Suprapubic skin (tissue), 4 donors: ENCODE data around the gene MICU1. TPM values are rescaled to one million over a fixed set of nuclear protein-coding genes. Genes with fewer than 3 reads are reported as not detected.

ENCODE experiments used
- DNase-seq, 2 donors: peaks; one replicate each; pipeline ENCODE4 v3.0.0-alpha.2; 2019; ENCODE audit warnings: low spot score in 2 of 2
- H3K27ac ChIP-seq: fragments of 200-600 bp; sonication (generic); one replicate; pipeline ENCODE4 v1.5.1; 2019
- H3K27me3 ChIP-seq: fragments of 200-600 bp; sonication (generic); one replicate; pipeline ENCODE4 v1.5.1; 2019
- H3K36me3 ChIP-seq: fragments of 200-600 bp; sonication (generic); one replicate; pipeline ENCODE4 v1.5.1; 2019
- H3K4me1 ChIP-seq: fragments of 200-600 bp; sonication (generic); one replicate; pipeline ENCODE4 v1.5.1; 2019
- H3K4me3 ChIP-seq: fragments of 200-600 bp; sonication (generic); one replicate; pipeline ENCODE4 v1.5.1; 2019; ENCODE audit warnings: mild to moderate bottlenecking
- H3K9me3 ChIP-seq: fragments of 200-600 bp; sonication (generic); one replicate; pipeline ENCODE4 v1.5.1; 2019
- CTCF ChIP-seq, 2 donors: fragments of 200-600 bp in 1 of 2; fragments of 450-650 bp in 1 of 2; sonication (generic) in 1 of 2; IDR thresholded peaks; one replicate each; pipeline ENCODE4 v1.5.1; 2016 to 2019; ENCODE audit warnings: antibody characterized with exemption in 2 of 2, mild to moderate bottlenecking in 1 of 2, moderate library complexity in 1 of 2
- EP300 ChIP-seq: sonication (generic); formaldehyde crosslinking; IDR thresholded peaks from one replicate; pipeline ENCODE4 v1.6.1; 2017; ENCODE audit warnings: antibody characterized with exemption
- POLR2A ChIP-seq, 2 donors: fragments of 450-650 bp; IDR thresholded peaks; one replicate each; pipeline ENCODE4 v1.6.1; 2017; ENCODE audit warnings: antibody characterized with exemption in 2 of 2, mild to moderate bottlenecking in 2 of 2, moderate library complexity in 2 of 2
- POLR2AphosphoS5 ChIP-seq, 3 donors: sonication (generic); formaldehyde crosslinking; IDR thresholded peaks; one replicate each; pipeline ENCODE4 v1.6.1; 2017; ENCODE audit warnings: antibody characterized with exemption in 3 of 3
- WGBS: methylation state at CpG from one replicate; pipeline ENCODE4 v1.1.5; 2018; 5-methylcytosine and 5-hydroxymethylcytosine counted together
- total RNA-seq, 4 donors: library from RNA; depleted of rRNA; stranded (reverse); fragments of >200 nt; gene quantifications; one replicate each; pipeline ENCODE4 v1.1.0, GENCODE V29; 2016

MICU1 gene
- total RNA-seq, 4 donors from 2014 or later: 34.1 to 37.6 (median 35.6) TPM

- no peaks in the 10 kb centered on the region for H3K9me3 ChIP-seq
- H3K36me3 ChIP-seq: no peaks in the 10 kb centered on the region
- no peaks in the 10 kb centered on the region for H3K27me3 ChIP-seq
- DNase-seq: no peak
- TF ChIP-seq POLR2A (IDR thresholded peaks at IDR 0.05): no peak
- no peak for TF ChIP-seq CTCF (IDR thresholded peaks at IDR 0.05)
- TF ChIP-seq EP300: no peak
- no peak for TF ChIP-seq POLR2AphosphoS5 (IDR thresholded peaks at IDR 0.05)
- no peak overlapping the region for H3K4me3 ChIP-seq
- no peaks in the 10 kb centered on the region for H3K4me1 ChIP-seq
- 87% methylated on average over 1 of the region's 1 CpG for WGBS
- no peak overlapping the region for H3K27ac ChIP-seq
These were observed 115.9 kb downstream of the MICU1 start for GRCh38 chr10:72509941-72510340.

- no peaks in the 10 kb centered on the region for H3K4me1 ChIP-seq
- H3K9me3 ChIP-seq: peaks cover 2% of the 10 kb centered on the region
- TF ChIP-seq CTCF (IDR thresholded peaks at IDR 0.05) (no peak), POLR2AphosphoS5 (IDR thresholded peaks at IDR 0.05) (no peak), EP300 (no peak), POLR2A (IDR thresholded peaks at IDR 0.05) (no peak)
- no peak overlapping the region for H3K4me3 ChIP-seq
- no peaks in the 10 kb centered on the region for H3K36me3 ChIP-seq
- 85% methylated on average over 4 of the region's 4 CpGs for WGBS
- H3K27me3 ChIP-seq: no peaks in the 10 kb centered on the region
- no peak overlapping the region for H3K27ac ChIP-seq
- no peak for DNase-seq
These were observed 116.6 kb downstream of the MICU1 start for GRCh38 chr10:72509206-72509799.

GRCh38 chr10:72508033-72508432 lies 117.8 kb downstream of the MICU1 start:
- Histone ChIP-seq H3K9me3 (peaks cover 5% of the 10 kb centered on the region), H3K36me3 (no peaks in the 10 kb centered on the region), H3K4me1 (no peaks in the 10 kb centered on the region), H3K4me3 (no peak overlapping the region), H3K27me3 (no peaks in the 10 kb centered on the region), H3K27ac (no peak overlapping the region)
- TF ChIP-seq EP300 (no peak), CTCF (IDR thresholded peaks at IDR 0.05) (no peak), POLR2AphosphoS5 (IDR thresholded peaks at IDR 0.05) (no peak), POLR2A (IDR thresholded peaks at IDR 0.05) (no peak)
- 71% methylated on average over 2 of the region's 2 CpGs for WGBS
- no peak for DNase-seq

- TF ChIP-seq EP300 (no peak), CTCF (IDR thresholded peaks at IDR 0.05) (no peak), POLR2AphosphoS5 (IDR thresholded peaks at IDR 0.05) (no peak), POLR2A (IDR thresholded peaks at IDR 0.05) (no peak)
- H3K27ac ChIP-seq: no peak overlapping the region
- H3K4me1 ChIP-seq: no peaks in the 10 kb centered on the region
- no peaks in the 10 kb centered on the region for H3K27me3 ChIP-seq
- H3K4me3 ChIP-seq: no peak overlapping the region
- peaks cover 5% of the 10 kb centered on the region for H3K9me3 ChIP-seq
- no peaks in the 10 kb centered on the region for H3K36me3 ChIP-seq
- no peak for DNase-seq
These were observed 119.4 kb downstream of the MICU1 start for GRCh38 chr10:72506474-72506873.

- Histone ChIP-seq H3K4me3 (no peak overlapping the region), H3K27ac (no peak overlapping the region), H3K36me3 (no peaks in the 10 kb centered on the region), H3K27me3 (no peaks in the 10 kb centered on the region), H3K9me3 (peaks cover 5% of the 10 kb centered on the region), H3K4me1 (no peaks in the 10 kb centered on the region)
- 95% methylated on average over 6 of the region's 6 CpGs for WGBS
- TF ChIP-seq EP300 (no peak), CTCF (IDR thresholded peaks at IDR 0.05) (no peak), POLR2AphosphoS5 (IDR thresholded peaks at IDR 0.05) (no peak), POLR2A (IDR thresholded peaks at IDR 0.05) (no peak)
- no peak for DNase-seq
These were observed 120.4 kb downstream of the MICU1 start for GRCh38 chr10:72505435-72505834.
